LNCaP clone FGC (cell line): ENCODE results near the gene MED22.
A peak's percentile ranks its signal among the peaks of the same experiment; 100 is the strongest.

Source experiments
- DNase-seq: peaks from one replicate; pipeline ENCODE4 v3.0.0-alpha.2; 2011; ENCODE audit warnings: low read depth
- H3K4me3 ChIP-seq: 2 replicates; pipeline ENCODE4 v1.5.1; 2011; ENCODE audit warnings: mild to moderate bottlenecking, low read depth, low read length, control low read depth
- TF ChIP-seq, protein P1 (sequence below): IDR thresholded peaks from 2 replicates; pipeline ENCODE4 v1.5.1; 2012; ENCODE audit warnings: mild to moderate bottlenecking; ENCODE audit not compliant: control insufficient read depth, insufficient read depth; ENCODE audit errors: extremely low read depth

The MED22 gene

DNA sequence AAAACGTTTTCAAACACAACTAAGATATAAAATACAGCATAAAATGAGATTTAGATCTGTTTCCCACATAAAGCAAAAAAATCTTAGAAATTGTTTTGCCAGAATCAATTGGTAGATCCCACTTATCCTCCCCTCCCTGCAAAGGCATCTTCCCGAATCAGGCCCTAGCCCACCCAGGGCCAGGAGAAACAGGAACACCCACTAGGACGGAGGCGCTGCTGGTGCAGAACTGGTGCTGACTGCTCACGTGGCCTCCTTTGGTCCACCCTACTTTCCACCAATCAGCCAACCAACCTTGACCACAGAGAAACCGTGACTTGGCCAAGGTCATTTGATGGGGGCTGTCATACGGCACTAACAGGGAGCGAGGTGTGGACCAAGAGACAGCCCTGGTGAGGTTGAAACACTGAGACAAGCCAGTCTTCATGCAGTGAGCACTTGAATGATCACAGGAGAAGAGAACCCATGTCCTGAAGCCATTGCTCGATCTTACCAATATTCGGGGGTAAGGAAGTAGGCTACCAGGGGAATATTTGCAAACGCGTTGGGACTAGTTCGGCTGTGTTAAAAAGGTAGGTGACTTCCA, 13.7 kb upstream of the MED22 start:
- no peak overlapping the region for H3K4me3 ChIP-seq
- TF ChIP-seq, protein P1, sequence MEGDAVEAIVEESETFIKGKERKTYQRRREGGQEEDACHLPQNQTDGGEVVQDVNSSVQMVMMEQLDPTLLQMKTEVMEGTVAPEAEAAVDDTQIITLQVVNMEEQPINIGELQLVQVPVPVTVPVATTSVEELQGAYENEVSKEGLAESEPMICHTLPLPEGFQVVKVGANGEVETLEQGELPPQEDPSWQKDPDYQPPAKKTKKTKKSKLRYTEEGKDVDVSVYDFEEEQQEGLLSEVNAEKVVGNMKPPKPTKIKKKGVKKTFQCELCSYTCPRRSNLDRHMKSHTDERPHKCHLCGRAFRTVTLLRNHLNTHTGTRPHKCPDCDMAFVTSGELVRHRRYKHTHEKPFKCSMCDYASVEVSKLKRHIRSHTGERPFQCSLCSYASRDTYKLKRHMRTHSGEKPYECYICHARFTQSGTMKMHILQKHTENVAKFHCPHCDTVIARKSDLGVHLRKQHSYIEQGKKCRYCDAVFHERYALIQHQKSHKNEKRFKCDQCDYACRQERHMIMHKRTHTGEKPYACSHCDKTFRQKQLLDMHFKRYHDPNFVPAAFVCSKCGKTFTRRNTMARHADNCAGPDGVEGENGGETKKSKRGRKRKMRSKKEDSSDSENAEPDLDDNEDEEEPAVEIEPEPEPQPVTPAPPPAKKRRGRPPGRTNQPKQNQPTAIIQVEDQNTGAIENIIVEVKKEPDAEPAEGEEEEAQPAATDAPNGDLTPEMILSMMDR: no peak
- DNase-seq: no peak

- H3K4me3 ChIP-seq: no peak overlapping the region
- no peak for DNase-seq
- TF ChIP-seq, protein P1: no peak
Measured at GRCh38 chr9:133360400-133361393, 12.8 kb upstream of the MED22 start.

DNA sequence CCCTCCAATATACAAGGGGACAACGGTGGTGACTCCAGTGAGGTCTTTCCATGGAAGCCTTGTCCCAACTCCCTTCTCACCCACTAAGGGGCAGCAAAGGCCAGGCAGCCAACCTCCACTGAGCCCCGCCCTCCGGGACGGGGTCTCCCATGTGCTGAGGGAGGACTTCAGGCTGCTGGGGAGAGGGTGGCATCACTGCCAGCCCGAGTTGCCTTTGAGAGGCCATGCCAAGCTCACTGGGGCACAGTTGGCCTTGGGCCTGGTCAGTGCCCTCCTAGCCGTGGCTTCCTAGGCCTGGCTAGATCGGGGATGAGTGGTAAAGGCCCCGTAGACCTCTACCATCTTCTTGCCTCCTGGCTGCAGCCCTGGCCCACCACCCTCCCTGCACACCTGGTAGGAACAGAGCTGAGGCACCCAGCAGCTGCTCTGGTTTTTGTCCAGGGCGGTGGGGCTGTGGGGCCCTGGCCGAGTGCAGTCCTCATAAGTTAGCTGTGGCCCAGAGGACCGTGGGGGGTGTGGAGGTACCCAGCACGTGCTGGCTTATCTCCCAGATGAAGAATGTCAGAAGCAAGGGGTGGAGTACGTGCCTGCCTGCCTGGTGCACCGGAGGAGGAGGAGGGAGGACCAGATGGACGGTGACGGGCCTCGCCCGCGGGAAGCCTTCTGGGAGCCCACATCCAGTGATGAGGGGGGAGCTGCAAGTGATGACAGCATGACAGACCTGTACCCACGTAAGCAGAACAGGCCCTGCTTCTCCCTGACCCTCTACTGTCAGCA, 11.7 kb upstream of the MED22 start:
- DNase-seq: no peak
- TF ChIP-seq, protein P1: 0 out of 2 replicates have a peak, but pooled peaks have one; percentile 5
- H3K4me3 ChIP-seq: no peak overlapping the region

- TF ChIP-seq, protein P1: no peak
- DNase-seq: no peak
- peak overlapping the region; percentile 87 for H3K4me3 ChIP-seq
Measured at GRCh38 chr9:133357656-133358055, 9.7 kb upstream of the MED22 start.

GRCh38 chr9:133356391-133357091, 8.6 kb upstream of the MED22 start, which contains the start of the genes SURF1 and SURF2:
TSS of gene SURF1 (minus strand) at chr9:133356487. CDS start at chr9:133356453, 34 bp downstream.
TSS of gene SURF2 (plus strand) at chr9:133356550. CDS start at chr9:133356593, 43 bp downstream.
- TF ChIP-seq, protein P1: peak; percentile 36; the same call in 1 of the 2 replicates
- peak within 1 kb of the TSS; percentile 87 for H3K4me3 ChIP-seq
- DNase-seq: no peak

DNA sequence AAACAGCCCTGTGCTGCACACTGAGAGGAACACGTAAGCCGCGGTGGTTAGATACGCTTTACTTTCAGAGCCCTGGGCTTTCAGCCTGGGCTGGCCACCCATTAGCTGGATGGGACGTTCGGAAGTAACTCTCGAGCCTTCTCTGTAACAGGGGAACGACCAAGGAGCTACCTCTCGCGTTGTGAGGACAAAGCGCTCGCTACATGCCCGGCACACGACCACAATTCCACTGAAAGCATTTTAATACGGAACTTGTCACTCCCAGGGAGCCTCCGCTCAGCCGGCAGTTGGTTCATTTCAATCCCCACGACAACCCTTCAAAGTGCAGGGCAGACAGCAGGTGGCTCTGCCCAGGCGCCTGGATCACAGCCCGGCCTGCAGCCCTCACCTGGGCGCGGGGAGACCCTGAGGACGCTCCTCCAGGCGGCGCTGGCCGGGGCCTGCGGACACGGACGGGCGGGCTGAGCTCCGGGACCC, 8.0 kb upstream of the MED22 start:
- DNase-seq: no peak

More for the DNA sequence above, 8.0 kb upstream of the MED22 start:
- TF ChIP-seq, protein P1: no peak
- H3K4me3 ChIP-seq: peak overlapping the region; percentile 87
